ENCODE measurements around the gene AK4. TPM values are rescaled to one million over a fixed set of nuclear protein-coding genes. Genes with fewer than 3 reads are reported as not detected.

AK4 gene
- total and polyA plus RNA-seq, 2 of the 4 experiments (the other 2 are of a cell fraction): 12.4 to 30.3 TPM

- Histone ChIP-seq H2AK5ac (ENCODE audit: low read depth, low read length) (no peak overlapping the region), H3K9me1 (ENCODE audit: insufficient read depth, low read length) (no peaks in the 10 kb centered on the region; the same call in 1 of the 2 replicates), H2BK120ac (ENCODE audit: low read depth, low read length) (no peak overlapping the region), H4K8ac (ENCODE audit: low read depth in 2 of 2, low read length in 2 of 2) (no peak overlapping the region), H3K9ac (ENCODE audit: low read depth, low read length) (no peak overlapping the region), H2BK15ac (ENCODE audit: low read depth, low read length) (no peak overlapping the region), H3K9me3 (ENCODE audit: control insufficient read depth, insufficient read depth, low read length) (no peaks in the 10 kb centered on the region), H3K14ac (replicated peaks; ENCODE audit: low read depth, low read length) (no peak overlapping the region), H3K4me1 (ENCODE audit: control insufficient read depth, insufficient read depth, low read length) (no peaks in the 10 kb centered on the region), H2AFZ (replicated peaks; ENCODE audit: low read length, poor library complexity) (no peak overlapping the region), H3K79me1 (ENCODE audit: low read depth in 1 of 2, low read length in 2 of 2) (no peaks in the 10 kb centered on the region), H4K20me1 (ENCODE audit: insufficient read depth, low read length) (no peaks in the 10 kb centered on the region), H2BK5ac (ENCODE audit: low read depth, low read length, poor library complexity, severe bottlenecking) (no peak overlapping the region), H2AK9ac (replicated peaks; ENCODE audit: low read depth, low read length, poor library complexity) (no peak overlapping the region), H3K23ac (ENCODE audit: low read depth, low read length) (no peak overlapping the region), H2BK20ac (ENCODE audit: low read depth, low read length) (no peak overlapping the region), H3K4ac (ENCODE audit: low read depth, low read length) (no peak overlapping the region), H3K56ac (ENCODE audit: extremely low read depth, insufficient read depth, low read length) (no peak overlapping the region), H3K27ac (ENCODE audit: insufficient read depth, low read length) (no peak overlapping the region), H3K27me3 (ENCODE audit: control insufficient read depth, insufficient read depth, low read length) (peaks cover 28% of the 10 kb centered on the region), H4K91ac (ENCODE audit: insufficient read depth, low read depth, low read length) (no peak overlapping the region), H4K5ac (ENCODE audit: low read depth, low read length) (no peak overlapping the region), H3K4me2 (ENCODE audit: low read depth, low read length) (no peak overlapping the region), H3K18ac (ENCODE audit: low read depth, low read length) (no peak overlapping the region), H3K4me3 (ENCODE audit: insufficient read depth, low read depth, low read length) (no peak overlapping the region), H3K36me3 (ENCODE audit: control insufficient read depth, insufficient read depth, low read length) (no peaks in the 10 kb centered on the region)
- no peak for DNase-seq
- WGBS, 2 experiments (ENCODE audit: extremely low coverage in 2 of 2, insufficient read length in 1 of 2): no CpG with 5 or more reads among the region's 3 CpGs
- ATAC-seq (ENCODE audit: low read depth): no peak
- no TSS peak for BruUV-seq (replicated peaks)
- in situ Hi-C loops (cut with MboI; ENCODE audit: low sequenced_read_pairs): no loop called here
- TF ChIP-seq ELK1 (IDR thresholded peaks at IDR 0.05; ENCODE audit: borderline replicate concordance, low read depth, low read length) (no peak), CHD1 (IDR thresholded peaks at IDR 0.05; ENCODE audit: low read depth, low read length) (no peak), MXI1 (IDR thresholded peaks at IDR 0.05; ENCODE audit: borderline replicate concordance, low read depth, low read length) (no peak), SMC3 (IDR thresholded peaks at IDR 0.05; ENCODE audit: low read depth, low read length) (no peak), CEBPB (IDR thresholded peaks at IDR 0.05; ENCODE audit: low read depth, low read length) (no peak), NFE2L2 (IDR thresholded peaks at IDR 0.05; ENCODE audit: low read depth, low read length) (no peak), RFX5 (IDR thresholded peaks at IDR 0.05; ENCODE audit: low read depth, low read length) (no peak), CTCF (conservative IDR thresholded peaks at IDR 0.05; ENCODE audit: low read depth, low read length) (no peak), FOS (IDR thresholded peaks at IDR 0.05; ENCODE audit: low read depth, low read length) (no peak), RCOR1 (IDR thresholded peaks at IDR 0.05; ENCODE audit: insufficient replicate concordance, low read length) (no peak), USF2 (IDR thresholded peaks at IDR 0.05; ENCODE audit: low read depth, low read length) (no peak), MAZ (IDR thresholded peaks at IDR 0.05; ENCODE audit: borderline replicate concordance, low read depth, low read length) (no peak), POLR2A (IDR thresholded peaks at IDR 0.05; ENCODE audit: low read depth, low read length) (no peak), RAD21 (IDR thresholded peaks at IDR 0.05; ENCODE audit: low read length) (no peak), MAFK (IDR thresholded peaks at IDR 0.05; ENCODE audit: low read depth, low read length) (no peak), BHLHE40 (IDR thresholded peaks at IDR 0.05; ENCODE audit: low read depth, low read length) (no peak)
- dilution Hi-C loops (cut with HindIII; ENCODE audit: low sequenced_read_pairs, unreplicated experiment): no loop called here
- POLR2A ChIA-PET (ENCODE audit: unreplicated experiment): no interaction called here
- intact Hi-C loops (cut with micrococcal nuclease): no loop called here
- CTCF ChIA-PET: no interaction called here
These were observed 111.8 kb downstream of the AK4 start for GRCh38 chr1:65259816-65260215.

Data from IMR-90 (cell line).